ENCODE results near the gene CES1. TPM values are rescaled to one million over a fixed set of nuclear protein-coding genes. Genes with fewer than 3 reads are reported as not detected.
"Not testable (repeated sequence)": the region's sequence is repeated elsewhere in the genome, so short reads cannot be mapped to it uniquely, and the experiment has no call there.

The CES1 gene
- total RNA-seq, 2 donors from 2014 or later, result 4.2 to 19.1 TPM

- Histone ChIP-seq H3K27me3 (no peaks in the 10 kb centered on the region), H3K4me3 (no peak overlapping the region), H3K4me1 (no peaks in the 10 kb centered on the region), H3K36me3 (replicated peaks in 1 of 2; ENCODE audit: insufficient read depth in 1 of 2, low read depth in 2 of 2) (no peaks in the 10 kb centered on the region), H3K27ac (no peak overlapping the region), H3K9me3 (no peaks in the 10 kb centered on the region)
- intact Hi-C loops (cut with DNase I), result no loop called here
- WGBS, 2 donors, result 30 to 46% methylated on average over 3 of the region's 3 CpGs
- ATAC-seq (no peak), DNase-seq (no peak)
- TF ChIP-seq CTCF (IDR thresholded peaks at IDR 0.05) (no peak), POLR2A (IDR thresholded peaks at IDR 0.05) (no peak)
Observed at GRCh38 chr16:55765161-55765560, 67.7 kb downstream of the CES1 start.

GRCh38 chr16:55760310-55761001 lies 72.4 kb downstream of the CES1 start:
- TF ChIP-seq CTCF (IDR thresholded peaks at IDR 0.05) (no peak), POLR2A (IDR thresholded peaks at IDR 0.05) (no peak)
- intact Hi-C loops (cut with DNase I), result no loop called here
- DNase-seq (peak in 1 of 4 donors; percentile 17), ATAC-seq (no peak)
- no peak overlapping the region for H3K27ac ChIP-seq
- WGBS, 2 donors, result 30 to 60% methylated on average over 23 to 30 of the region's 30 CpGs
- no peaks in the 10 kb centered on the region for H3K4me1 ChIP-seq
- no peak overlapping the region for H3K4me3 ChIP-seq
- no peaks in the 10 kb centered on the region for H3K36me3 ChIP-seq (replicated peaks in 1 of 2; ENCODE audit: insufficient read depth in 1 of 2, low read depth in 2 of 2)
- H3K9me3 ChIP-seq, result no peaks in the 10 kb centered on the region
- H3K27me3 ChIP-seq, result no peaks in the 10 kb centered on the region

GRCh38 chr16:55759965-55760309 lies 73.0 kb downstream of the CES1 start:
- H3K36me3 ChIP-seq (replicated peaks in 1 of 2; ENCODE audit: insufficient read depth in 1 of 2, low read depth in 2 of 2); ATAC-seq; intact Hi-C loops (cut with DNase I); H3K4me1 ChIP-seq; DNase-seq; H3K4me3 ChIP-seq; H3K27me3 ChIP-seq; H3K27ac ChIP-seq; H3K9me3 ChIP-seq: not testable (repeated sequence)
- WGBS, 2 donors, result 49 to 60% methylated on average over 3 of the region's 3 CpGs

- DNase-seq; H3K27me3 ChIP-seq; H3K36me3 ChIP-seq (replicated peaks in 1 of 2; ENCODE audit: insufficient read depth in 1 of 2, low read depth in 2 of 2); H3K27ac ChIP-seq; H3K4me1 ChIP-seq; H3K4me3 ChIP-seq; intact Hi-C loops (cut with DNase I); H3K9me3 ChIP-seq; ATAC-seq: not testable (repeated sequence)
- 23 to 34% methylated on average over 6 of the region's 6 CpGs for WGBS, 2 donors
Observed at GRCh38 chr16:55757595-55758527, 75.0 kb downstream of the CES1 start.

GRCh38 chr16:55756963-55757362 lies 75.9 kb downstream of the CES1 start:
- ATAC-seq, result no peak

More at GRCh38 chr16:55756963-55757362, 75.9 kb downstream of the CES1 start:
- 71 to 75% methylated on average over 4 of the region's 4 CpGs for WGBS, 2 donors
- no peak overlapping the region for H3K4me3 ChIP-seq
- no peaks in the 10 kb centered on the region for H3K27me3 ChIP-seq
- H3K9me3 ChIP-seq, result no peaks in the 10 kb centered on the region
- TF ChIP-seq CTCF (IDR thresholded peaks at IDR 0.05) (no peak), POLR2A (IDR thresholded peaks at IDR 0.05) (no peak)
- H3K4me1 ChIP-seq, result no peaks in the 10 kb centered on the region
- no peak for DNase-seq
- no peaks in the 10 kb centered on the region for H3K36me3 ChIP-seq (replicated peaks in 1 of 2; ENCODE audit: insufficient read depth in 1 of 2, low read depth in 2 of 2)
- H3K27ac ChIP-seq, result no peak overlapping the region
- intact Hi-C loops (cut with DNase I), result no loop called here
